Keratinocyte (primary cell): ENCODE data around the gene MIEF2. TPM values are rescaled to one million over a fixed set of nuclear protein-coding genes. Genes with fewer than 3 reads are reported as not detected.
"Not testable (repeated sequence)": the region's sequence is repeated elsewhere in the genome, so short reads cannot be mapped to it uniquely, and the experiment has no call there.

Experiments used
- DNase-seq: peaks from one replicate; pipeline ENCODE4 v3.0.0-alpha.2; 2011; ENCODE audit warnings: low read depth, missing footprints, low spot score
- FAIRE-seq: peaks from 2 replicates; lab custom pipeline; 2011; peaks lifted over from hg19 to GRCh38; lab: Jason Lieb, UNC
- H2AFZ ChIP-seq: 2 replicates; pipeline ENCODE4 v1.6.0; 2012; ENCODE audit warnings: low read length, control low read depth, inconsistent platforms; ENCODE audit not compliant: control insufficient read depth
- H3K27ac ChIP-seq: 2 replicates; pipeline ENCODE4 v1.5.1; 2011; ENCODE audit warnings: low read length; ENCODE audit not compliant: control insufficient read depth, insufficient read depth
- H3K27me3 ChIP-seq: 3 replicates; pipeline ENCODE4 v1.6.0; 2011; ENCODE audit warnings: low read length; ENCODE audit not compliant: control insufficient read depth, insufficient read depth; ENCODE audit errors: extremely low read depth
- H3K36me3 ChIP-seq, 2 experiments: 2 replicates in 1 of 2; 3 replicates in 1 of 2; pipeline ENCODE4 v1.5.1; 2011; ENCODE audit warnings: low read length in 2 of 2, mild to moderate bottlenecking in 1 of 2; ENCODE audit not compliant: control insufficient read depth in 2 of 2, insufficient read depth in 2 of 2; ENCODE audit errors: extremely low read depth in 1 of 2
- H3K4me1 ChIP-seq: 3 replicates; pipeline ENCODE4 v1.5.1; 2011; ENCODE audit warnings: low read length; ENCODE audit not compliant: control insufficient read depth, insufficient read depth; ENCODE audit errors: extremely low read depth
- H3K4me2 ChIP-seq: 3 replicates; pipeline ENCODE4 v1.6.0; 2011; ENCODE audit warnings: low read depth, low read length; ENCODE audit not compliant: control insufficient read depth, insufficient read depth; ENCODE audit errors: extremely low read depth
- H3K4me3 ChIP-seq, 3 experiments: fragments of 200-600 bp in 1 of 3; sonication (generic) in 1 of 3; 2 replicates in 2 of 3; 3 replicates in 1 of 3; pipeline ENCODE4 v1.5.1; 2011 to 2016; ENCODE audit warnings: low read length in 3 of 3, mild to moderate bottlenecking in 3 of 3, control low read depth in 2 of 3, inconsistent platforms in 1 of 3, low read depth in 1 of 3, mixed read lengths in 1 of 3, mixed run types in 1 of 3, moderate library complexity in 1 of 3; ENCODE audit not compliant: control insufficient read depth in 2 of 3, insufficient read depth in 2 of 3; ENCODE audit errors: extremely low read depth in 1 of 3
- H3K79me2 ChIP-seq: 2 replicates; pipeline ENCODE4 v1.6.0; 2012; ENCODE audit warnings: low read length; ENCODE audit not compliant: control insufficient read depth, insufficient read depth
- H3K9ac ChIP-seq: 3 replicates; pipeline ENCODE4 v1.6.0; 2011; ENCODE audit warnings: low read length; ENCODE audit not compliant: control insufficient read depth, insufficient read depth; ENCODE audit errors: extremely low read depth
- H3K9me1 ChIP-seq: 3 replicates; pipeline ENCODE4 v1.6.0; 2011; ENCODE audit warnings: low read length; ENCODE audit not compliant: control insufficient read depth, insufficient read depth; ENCODE audit errors: extremely low read depth
- H3K9me3 ChIP-seq: 2 replicates; pipeline ENCODE4 v1.5.1; 2012; ENCODE audit warnings: low read depth, low read length; ENCODE audit not compliant: control insufficient read depth
- H4K20me1 ChIP-seq: 3 replicates; pipeline ENCODE4 v1.6.0; 2011; ENCODE audit warnings: low read length; ENCODE audit not compliant: control insufficient read depth, insufficient read depth; ENCODE audit errors: extremely low read depth
- EZH2 ChIP-seq: IDR thresholded peaks from one replicate; pipeline ENCODE4 v1.6.1; 2012; ENCODE audit warnings: inconsistent platforms, mild to moderate bottlenecking, low read length, moderate library complexity
- dilution Hi-C: fragments of 300-500 bp; cut with MboI; formaldehyde crosslinking; loops from one replicate; pipeline ENCODE4 v1.7.0; 2020; ENCODE audit warnings: low sequenced_read_pairs; ENCODE audit not compliant: extremely low pct_ligation_motif_present
- polyA minus RNA-seq, 3 experiments: library from RNA; depleted of rRNA, polyadenylated mRNA; stranded (reverse); fragments of >200 nt; gene quantifications; 1 replicate in 1 of 3; 2 replicates in 1 of 3; 3 replicates in 1 of 3; pipeline ENCODE4 v1.2.3, GENCODE V29; 2011
- polyA plus RNA-seq, 5 experiments: library from polyadenylated mRNA; depleted of rRNA in 3 of 5; stranded (reverse) in 3 of 5; stranded (forward) in 1 of 5; unstranded in 1 of 5; fragments of >200 nt; gene quantifications; 1 replicate in 1 of 5; 2 replicates in 3 of 5; 3 replicates in 1 of 5; pipeline versions ENCODE4 v1.2.1 to v1.2.3, GENCODE V29; 2011 to 2012; ENCODE audit warnings: missing spikeins in 2 of 5, low read depth in 1 of 5, low replicate concordance in 1 of 5
- TF ChIP-seq, protein P1 (sequence below), 3 experiments: IDR thresholded peaks in 1 of 3; conservative IDR thresholded peaks in 1 of 3; optimal IDR thresholded peaks in 1 of 3; 2 replicates in 2 of 3; 3 replicates in 1 of 3; pipeline versions ENCODE3 to v1.5.1; 2011; ENCODE audit warnings: low read length in 3 of 3, mild to moderate bottlenecking in 3 of 3, moderate library complexity in 2 of 3, control low read depth in 1 of 3, inconsistent platforms in 1 of 3; ENCODE audit not compliant: insufficient read depth in 2 of 3; ENCODE audit errors: extremely low read depth in 1 of 3

Gene MIEF2, protein sequence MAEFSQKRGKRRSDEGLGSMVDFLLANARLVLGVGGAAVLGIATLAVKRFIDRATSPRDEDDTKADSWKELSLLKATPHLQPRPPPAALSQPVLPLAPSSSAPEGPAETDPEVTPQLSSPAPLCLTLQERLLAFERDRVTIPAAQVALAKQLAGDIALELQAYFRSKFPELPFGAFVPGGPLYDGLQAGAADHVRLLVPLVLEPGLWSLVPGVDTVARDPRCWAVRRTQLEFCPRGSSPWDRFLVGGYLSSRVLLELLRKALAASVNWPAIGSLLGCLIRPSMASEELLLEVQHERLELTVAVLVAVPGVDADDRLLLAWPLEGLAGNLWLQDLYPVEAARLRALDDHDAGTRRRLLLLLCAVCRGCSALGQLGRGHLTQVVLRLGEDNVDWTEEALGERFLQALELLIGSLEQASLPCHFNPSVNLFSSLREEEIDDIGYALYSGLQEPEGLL
- polyA plus RNA-seq: 7.9 to 12.8 TPM (median 9.1 TPM) in 3 replicates
- 5.2 TPM for polyA plus RNA-seq (2011; ENCODE audit: low read depth)
- 3.8 and 9.5 TPM in 2 replicates for polyA plus RNA-seq (2011; cell fraction: cytosol; rRNA removed)
- polyA plus RNA-seq (2011; cell fraction: nucleus; rRNA removed): 40.0 and 41.1 TPM in 2 replicates
- 11.2 and 12.3 TPM in 2 replicates for polyA plus RNA-seq (2012; ENCODE audit: low replicate concordance)
- polyA minus RNA-seq: 6.4 to 12.0 TPM (median 8.4 TPM) in 3 replicates
- polyA minus RNA-seq (2011; cell fraction: cytosol; rRNA and poly(A)+ RNA removed): 15.5 TPM
- polyA minus RNA-seq (2011; cell fraction: nucleus; rRNA and poly(A)+ RNA removed): 29.0 and 30.2 TPM in 2 replicates

DNA sequence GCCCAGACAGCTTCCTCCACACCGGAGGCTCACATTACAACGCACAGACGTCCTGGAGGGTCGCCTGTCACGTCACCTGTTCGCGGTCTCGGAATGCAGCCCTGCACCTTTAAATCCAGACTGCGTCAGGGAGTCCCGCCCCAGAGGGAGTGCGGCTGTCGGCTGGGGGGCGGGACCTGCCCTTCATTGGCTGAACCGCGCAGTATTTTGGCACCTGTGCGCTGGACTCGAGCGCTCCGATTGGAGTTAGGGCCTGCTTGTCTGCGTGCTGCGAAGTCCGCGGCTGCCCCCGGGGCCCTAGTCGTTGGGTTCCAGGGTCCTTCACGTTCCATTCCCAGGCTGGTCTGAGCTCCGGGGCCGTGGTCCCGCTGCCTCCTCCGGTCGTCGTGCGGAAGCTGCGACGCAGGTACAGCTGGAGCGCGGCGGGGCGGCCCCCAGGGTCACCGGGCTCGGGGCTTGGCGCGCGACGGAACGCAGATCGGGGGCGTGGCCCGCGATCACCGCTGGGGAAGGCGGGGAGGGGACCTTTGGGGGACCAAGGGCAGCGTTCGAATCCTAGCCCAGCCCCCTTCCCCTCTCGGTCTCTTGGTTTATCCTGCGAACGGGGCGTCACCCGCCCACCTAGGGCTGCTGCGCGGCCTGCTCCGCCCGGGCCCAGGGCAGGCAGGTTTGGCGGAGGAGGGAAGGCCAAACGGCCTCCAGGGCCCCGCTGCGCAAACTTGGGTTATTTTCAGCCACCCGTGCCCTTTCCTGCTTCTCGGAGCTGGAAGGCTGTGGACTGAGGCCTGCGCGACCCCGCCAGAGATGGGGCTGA, at the start of gene MIEF2:
Gene MIEF2, plus strand, starts transcription at position 331 of the 814 bp plus-strand sequence. CDS start 2,059 bp downstream, outside the sequence.
- Histone ChIP-seq H2AFZ (peak within 1 kb of the TSS; percentile 88), H3K27me3 (no peaks in the 10 kb centered on the region), H3K79me2 (peaks cover 44% of the 10 kb centered on the region), H3K27ac (peak within 1 kb of the TSS; percentile 92), H3K36me3 (peaks cover 22 to 30% of the 10 kb centered on the region in 2 experiments), H3K9me3 (no peaks in the 10 kb centered on the region), H4K20me1 (peaks cover 12% of the 10 kb centered on the region), H3K4me3 (peak within 1 kb of the TSS; percentile 75 to 97 (median 90)), H3K4me1 (peaks cover 33% of the 10 kb centered on the region), H3K9me1 (peaks cover 7% of the 10 kb centered on the region), H3K9ac (peak within 1 kb of the TSS; percentile 93), H3K4me2 (peak within 1 kb of the TSS; percentile 99)
- DNase-seq: peak; percentile 73
- dilution Hi-C loops: no loop called here
- FAIRE-seq: peak; percentile 26
- no peak for TF ChIP-seq EZH2

DNA sequence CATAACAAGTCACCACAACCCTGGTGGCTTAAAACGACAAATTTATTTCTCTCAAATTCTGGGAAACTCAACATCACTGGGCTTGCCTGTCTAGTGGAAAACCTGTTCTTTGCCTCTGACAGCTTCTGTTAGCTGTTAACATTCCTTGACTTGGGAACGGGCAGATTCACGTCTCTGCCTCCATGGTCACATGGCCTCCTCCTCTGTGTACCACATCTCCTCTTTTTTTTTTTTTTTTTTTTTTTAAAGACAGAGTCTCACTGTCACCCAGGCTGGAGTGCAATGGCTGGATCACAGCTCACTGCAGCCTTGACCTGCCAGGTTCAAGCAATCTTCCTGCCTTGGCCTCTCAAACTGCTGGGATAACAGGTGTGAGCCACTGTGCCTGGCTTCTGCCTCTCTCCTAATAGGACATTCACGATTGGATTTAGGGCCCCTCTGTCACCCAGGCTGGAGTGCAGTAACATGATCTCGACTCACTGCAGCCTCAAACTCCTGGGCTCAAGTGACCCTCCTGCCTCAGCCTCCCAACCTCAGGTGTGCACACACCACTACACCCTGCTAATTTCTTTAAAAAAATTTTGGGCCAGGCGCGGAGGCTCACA, 46.7 kb upstream of the MIEF2 start:
- dilution Hi-C loops: no loop called here
- H3K9ac ChIP-seq: no peak overlapping the region
- no peak overlapping the region for H3K4me3 ChIP-seq
- no peak for TF ChIP-seq EZH2
- TF ChIP-seq, protein P1, sequence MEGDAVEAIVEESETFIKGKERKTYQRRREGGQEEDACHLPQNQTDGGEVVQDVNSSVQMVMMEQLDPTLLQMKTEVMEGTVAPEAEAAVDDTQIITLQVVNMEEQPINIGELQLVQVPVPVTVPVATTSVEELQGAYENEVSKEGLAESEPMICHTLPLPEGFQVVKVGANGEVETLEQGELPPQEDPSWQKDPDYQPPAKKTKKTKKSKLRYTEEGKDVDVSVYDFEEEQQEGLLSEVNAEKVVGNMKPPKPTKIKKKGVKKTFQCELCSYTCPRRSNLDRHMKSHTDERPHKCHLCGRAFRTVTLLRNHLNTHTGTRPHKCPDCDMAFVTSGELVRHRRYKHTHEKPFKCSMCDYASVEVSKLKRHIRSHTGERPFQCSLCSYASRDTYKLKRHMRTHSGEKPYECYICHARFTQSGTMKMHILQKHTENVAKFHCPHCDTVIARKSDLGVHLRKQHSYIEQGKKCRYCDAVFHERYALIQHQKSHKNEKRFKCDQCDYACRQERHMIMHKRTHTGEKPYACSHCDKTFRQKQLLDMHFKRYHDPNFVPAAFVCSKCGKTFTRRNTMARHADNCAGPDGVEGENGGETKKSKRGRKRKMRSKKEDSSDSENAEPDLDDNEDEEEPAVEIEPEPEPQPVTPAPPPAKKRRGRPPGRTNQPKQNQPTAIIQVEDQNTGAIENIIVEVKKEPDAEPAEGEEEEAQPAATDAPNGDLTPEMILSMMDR (optimal IDR thresholded peaks at IDR 0.05 in 1 of 3, IDR thresholded peaks at IDR 0.05 in 1 of 3, conservative IDR thresholded peaks at IDR 0.05 in 1 of 3; ENCODE audit: extremely low read depth in 1 of 3, insufficient read depth in 2 of 3, low read length in 3 of 3): no peak
- no peak for DNase-seq
- H4K20me1 ChIP-seq: no peaks in the 10 kb centered on the region
- H3K9me3 ChIP-seq: no peaks in the 10 kb centered on the region
- FAIRE-seq: no peak
- H3K36me3 ChIP-seq: peaks cover 9 to 14% of the 10 kb centered on the region in 2 experiments
- no peaks in the 10 kb centered on the region for H3K79me2 ChIP-seq
- H3K4me2 ChIP-seq: no peak overlapping the region
- no peaks in the 10 kb centered on the region for H3K27me3 ChIP-seq
- no peaks in the 10 kb centered on the region for H3K9me1 ChIP-seq
- no peaks in the 10 kb centered on the region for H3K4me1 ChIP-seq
- H3K27ac ChIP-seq: no peak overlapping the region
- H2AFZ ChIP-seq: no peak overlapping the region

DNA sequence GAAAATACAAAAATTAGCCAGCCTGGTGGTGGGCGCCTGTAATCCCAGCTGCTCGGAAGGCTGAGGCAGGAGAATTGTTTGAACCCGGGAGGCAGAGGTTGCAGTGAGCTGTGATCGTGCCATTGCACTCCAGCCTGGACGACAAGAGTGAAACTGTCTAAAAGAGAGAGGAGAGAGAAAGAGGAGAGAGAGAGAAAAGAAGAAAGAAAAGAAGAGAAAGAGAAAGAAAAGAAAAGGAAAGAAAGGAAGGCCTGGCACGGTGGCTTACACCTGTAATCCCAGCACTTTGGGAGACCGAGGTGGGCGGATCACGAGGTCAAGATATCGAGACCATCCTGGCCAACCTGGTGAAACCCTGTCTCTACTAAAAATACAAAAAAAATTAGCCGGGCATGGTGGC, 43.6 kb upstream of the MIEF2 start:
- H3K9me1 ChIP-seq, DNase-seq, dilution Hi-C loops, H3K4me3 ChIP-seq, H3K4me1 ChIP-seq, H3K27ac ChIP-seq, H3K4me2 ChIP-seq, FAIRE-seq, H2AFZ ChIP-seq, H3K9ac ChIP-seq, H3K79me2 ChIP-seq, H4K20me1 ChIP-seq, H3K9me3 ChIP-seq, H3K36me3 ChIP-seq, H3K27me3 ChIP-seq: not testable (repeated sequence)
